ENCODE results near the gene ARHGEF17. TPM values are rescaled to one million over a fixed set of nuclear protein-coding genes. Genes with fewer than 3 reads are reported as not detected.

ARHGEF17 gene
- total RNA-seq, 1 donor from 2014 or later, result 71.5 TPM

GRCh38 chr11:73291196-73291595, 16.9 kb upstream of the ARHGEF17 start:
- no peak for DNase-seq (ENCODE audit: low spot score)

GRCh38 chr11:73291781-73292524, 16.1 kb upstream of the ARHGEF17 start:
- no peak for DNase-seq (ENCODE audit: low spot score)

- no peak for DNase-seq (ENCODE audit: low spot score)
Observed at GRCh38 chr11:73292525-73292894, 15.6 kb upstream of the ARHGEF17 start.

GRCh38 chr11:73293356-73293936, 14.6 kb upstream of the ARHGEF17 start:
- no peak for DNase-seq (ENCODE audit: low spot score)

GRCh38 chr11:73294604-73295003, 13.5 kb upstream of the ARHGEF17 start:
- no peak for DNase-seq (ENCODE audit: low spot score)

- DNase-seq (ENCODE audit: low spot score), result peak; percentile 76
Observed at GRCh38 chr11:73295241-73295995, 12.7 kb upstream of the ARHGEF17 start.

GRCh38 chr11:73295996-73296318, 12.1 kb upstream of the ARHGEF17 start:
- no peak for DNase-seq (ENCODE audit: low spot score)

- no peak for DNase-seq (ENCODE audit: low spot score)
Observed at GRCh38 chr11:73296501-73297230, 11.4 kb upstream of the ARHGEF17 start.

GRCh38 chr11:73297231-73297590, 10.9 kb upstream of the ARHGEF17 start:
- no peak for DNase-seq (ENCODE audit: low spot score)

GRCh38 chr11:73297702-73298101, 10.4 kb upstream of the ARHGEF17 start:
- DNase-seq (ENCODE audit: low spot score), result no peak

- no peak for DNase-seq (ENCODE audit: low spot score)
Observed at GRCh38 chr11:73298233-73298632, 9.8 kb upstream of the ARHGEF17 start.

- no peak for DNase-seq (ENCODE audit: low spot score)
Observed at GRCh38 chr11:73299751-73300150, 8.3 kb upstream of the ARHGEF17 start.

- no peak for DNase-seq (ENCODE audit: low spot score)
Observed at GRCh38 chr11:73306069-73306841, 1.8 kb upstream of the ARHGEF17 start.

- DNase-seq (ENCODE audit: low spot score), result no peak
Observed at GRCh38 chr11:73306977-73307322, 1.1 kb upstream of the ARHGEF17 start.

GRCh38 chr11:73307323-73308002, 613 bp upstream of the ARHGEF17 start:
- DNase-seq (ENCODE audit: low spot score), result peak; percentile 98

- peak; percentile 93 for DNase-seq (ENCODE audit: low spot score)
Observed at GRCh38 chr11:73308961-73309919, 1.2 kb downstream of the ARHGEF17 start.

GRCh38 chr11:73310076-73310475, 2.0 kb downstream of the ARHGEF17 start:
- no peak for DNase-seq (ENCODE audit: low spot score)

- no peak for DNase-seq (ENCODE audit: low spot score)
Observed at GRCh38 chr11:73310661-73311393, 2.8 kb downstream of the ARHGEF17 start.

GRCh38 chr11:73311394-73311869, 3.4 kb downstream of the ARHGEF17 start:
- DNase-seq (ENCODE audit: low spot score), result no peak

Measured in ureter (tissue), 1 donor.